SH-SY5Y (cell line): ENCODE data around the gene FLNB.

ENCODE experiments used
- GATA2 ChIP-seq: IDR thresholded peaks from 2 replicates; pipeline ENCODE4 v1.6.1; 2011; ENCODE audit warnings: mild to moderate bottlenecking, low read depth, low read length
- GATA3 ChIP-seq: IDR thresholded peaks from 2 replicates; pipeline ENCODE4 v1.6.1; 2011; ENCODE audit warnings: low read depth, mild to moderate bottlenecking, low read length, moderate library complexity

- TF ChIP-seq GATA2, result no peak
- no peak for TF ChIP-seq GATA3
Measured at GRCh38 chr3:58034738-58035523, 26.7 kb downstream of the FLNB start.
